Hepatocyte (in vitro differentiated cells): ENCODE results near the gene FOXB2. TPM values are rescaled to one million over a fixed set of nuclear protein-coding genes. Genes with fewer than 3 reads are reported as not detected.

ENCODE experiments used
- DNase-seq: peaks from one replicate; pipeline ENCODE4 v3.0.0-alpha.2; 2016; ENCODE audit warnings: low spot score
- H2AFZ ChIP-seq: fragments of 200-600 bp; sonication (generic); 2 replicates; pipeline ENCODE4 v1.6.0; 2016; ENCODE audit warnings: antibody characterized with exemption, mild to moderate bottlenecking
- H3K27ac ChIP-seq: fragments of 200-600 bp; sonication (generic); 2 replicates; pipeline ENCODE4 v1.5.1; 2016; ENCODE audit warnings: mild to moderate bottlenecking
- H3K27me3 ChIP-seq: fragments of 200-600 bp; sonication (generic); 2 replicates; pipeline ENCODE4 v1.6.1; 2016
- H3K36me3 ChIP-seq: fragments of 200-600 bp; sonication (generic); replicated peaks from 2 replicates; pipeline ENCODE4 v1.5.1; 2016; ENCODE audit warnings: low read depth; ENCODE audit not compliant: insufficient read depth
- H3K4me1 ChIP-seq: fragments of 200-600 bp; sonication (generic); 2 replicates; pipeline ENCODE4 v1.5.1; 2016; ENCODE audit warnings: mild to moderate bottlenecking, moderate library complexity; ENCODE audit not compliant: insufficient read depth
- H3K4me2 ChIP-seq: fragments of 200-600 bp; sonication (generic); 2 replicates; pipeline ENCODE4 v1.6.0; 2016
- H3K4me3 ChIP-seq: fragments of 200-600 bp; sonication (generic); 2 replicates; pipeline ENCODE4 v1.5.1; 2016; ENCODE audit warnings: mild to moderate bottlenecking
- H3K79me2 ChIP-seq: fragments of 200-600 bp; sonication (generic); 2 replicates; pipeline ENCODE4 v1.6.0; 2017; ENCODE audit warnings: mild to moderate bottlenecking
- H3K9me2 ChIP-seq: fragments of 200-600 bp; sonication (generic); replicated peaks from 2 replicates; pipeline ENCODE4 v1.6.0; 2017; ENCODE audit warnings: mild to moderate bottlenecking; ENCODE audit not compliant: insufficient read depth
- H3K9me3 ChIP-seq: fragments of 200-600 bp; sonication (generic); 2 replicates; pipeline ENCODE4 v1.5.1; 2016; ENCODE audit warnings: low read depth, mild to moderate bottlenecking
- H4K20me1 ChIP-seq: fragments of 200-600 bp; sonication (generic); 2 replicates; pipeline ENCODE4 v1.6.0; 2016; ENCODE audit warnings: mild to moderate bottlenecking; ENCODE audit not compliant: insufficient read depth, poor library complexity, severe bottlenecking
- EZH2 ChIP-seq: fragments of 200-600 bp; sonication (generic); IDR thresholded peaks from 2 replicates; pipeline ENCODE4 v1.6.1; 2016; ENCODE audit warnings: antibody characterized with exemption, mild to moderate bottlenecking, borderline replicate concordance
- EZH2phosphoT487 ChIP-seq: fragments of 200-600 bp; sonication (generic); IDR thresholded peaks from one replicate; pipeline ENCODE4 v1.6.1; 2018; ENCODE audit warnings: antibody characterized with exemption, mild to moderate bottlenecking, low read depth, moderate library complexity; ENCODE audit not compliant: unreplicated experiment, severe bottlenecking
- WGBS: methylation state at CpG from one replicate; pipeline ENCODE4 v1.1.6; 2016; ENCODE audit warnings: low lambda C conversion rate; ENCODE audit errors: missing lambda C conversion rate; 5-methylcytosine and 5-hydroxymethylcytosine counted together
- polyA plus RNA-seq: library from polyadenylated mRNA; unstranded; fragments of >200 nt; fragmentation: Nextera tagmentation; extraction: Ambion mirVana; gene quantifications from 2 replicates; pipeline ENCODE4 v1.2.1, GENCODE V29; 2016
- total RNA-seq: library from RNA; depleted of rRNA; stranded (reverse); fragments of >200 nt; gene quantifications from 2 replicates; pipeline ENCODE4 v1.2.3, GENCODE V29; 2014
- TF ChIP-seq, protein P1 (sequence below): fragments of 200-600 bp; sonication (generic); IDR thresholded peaks from 2 replicates; pipeline ENCODE4 v1.5.1; 2016; ENCODE audit warnings: antibody characterized with exemption, mild to moderate bottlenecking; ENCODE audit not compliant: poor library complexity

Gene FOXB2
- total and polyA plus RNA-seq, 2 experiments from 2014 or later, result not detected

DNA sequence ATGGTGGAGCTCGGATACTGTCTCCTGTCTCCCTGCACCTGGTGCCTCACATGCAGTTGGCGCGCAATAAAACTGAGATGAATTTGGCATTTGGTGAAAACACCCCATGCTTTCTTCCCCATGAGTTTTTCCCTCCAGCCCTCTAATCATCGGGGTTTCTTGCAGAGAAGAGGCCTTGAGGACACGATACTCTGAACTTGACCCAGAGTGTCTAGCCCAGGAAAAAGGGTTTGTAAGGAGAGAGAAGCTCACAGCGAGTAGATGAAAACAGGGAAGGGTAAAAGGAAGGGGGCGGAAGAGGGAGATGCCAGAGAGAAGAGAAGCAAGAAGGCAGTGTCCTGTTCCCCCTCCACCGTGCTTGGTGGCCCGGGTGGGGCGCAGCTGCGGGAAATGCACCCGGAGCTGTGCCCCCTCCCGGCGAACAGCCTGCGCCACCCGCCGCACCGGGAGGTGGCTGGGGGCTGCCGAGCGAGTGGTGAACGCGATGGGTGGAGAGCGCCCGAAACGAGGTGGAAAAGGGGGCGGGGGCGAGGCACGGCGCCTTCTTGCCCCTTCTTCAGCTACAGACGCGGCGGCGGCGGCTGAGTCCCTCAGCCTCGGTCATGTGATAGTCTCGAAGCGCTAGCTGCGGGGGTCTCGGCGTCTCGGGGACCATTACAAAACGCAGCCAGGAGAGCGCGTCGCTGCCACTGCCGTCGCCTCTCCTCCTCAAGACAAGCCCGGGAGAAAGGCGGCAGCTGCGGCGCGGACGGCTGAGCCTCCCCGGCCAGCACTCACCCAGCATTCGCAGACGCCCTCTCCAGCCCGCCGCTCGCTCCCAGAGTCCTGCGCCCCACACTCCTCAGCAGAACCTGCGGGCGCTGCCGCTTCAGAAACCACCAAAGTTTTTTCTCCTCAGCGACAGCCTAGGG, 1.1 kb upstream of the FOXB2 start:
- H3K4me2 ChIP-seq, result peak overlapping the region; percentile 80
- H3K9me3 ChIP-seq, result no peaks in the 10 kb centered on the region
- WGBS, result 2% methylated on average over 63 of the region's 64 CpGs
- H3K27me3 ChIP-seq, result peaks cover 96% of the 10 kb centered on the region
- no peak for DNase-seq
- H3K36me3 ChIP-seq, result no peaks in the 10 kb centered on the region
- TF ChIP-seq, protein P1, sequence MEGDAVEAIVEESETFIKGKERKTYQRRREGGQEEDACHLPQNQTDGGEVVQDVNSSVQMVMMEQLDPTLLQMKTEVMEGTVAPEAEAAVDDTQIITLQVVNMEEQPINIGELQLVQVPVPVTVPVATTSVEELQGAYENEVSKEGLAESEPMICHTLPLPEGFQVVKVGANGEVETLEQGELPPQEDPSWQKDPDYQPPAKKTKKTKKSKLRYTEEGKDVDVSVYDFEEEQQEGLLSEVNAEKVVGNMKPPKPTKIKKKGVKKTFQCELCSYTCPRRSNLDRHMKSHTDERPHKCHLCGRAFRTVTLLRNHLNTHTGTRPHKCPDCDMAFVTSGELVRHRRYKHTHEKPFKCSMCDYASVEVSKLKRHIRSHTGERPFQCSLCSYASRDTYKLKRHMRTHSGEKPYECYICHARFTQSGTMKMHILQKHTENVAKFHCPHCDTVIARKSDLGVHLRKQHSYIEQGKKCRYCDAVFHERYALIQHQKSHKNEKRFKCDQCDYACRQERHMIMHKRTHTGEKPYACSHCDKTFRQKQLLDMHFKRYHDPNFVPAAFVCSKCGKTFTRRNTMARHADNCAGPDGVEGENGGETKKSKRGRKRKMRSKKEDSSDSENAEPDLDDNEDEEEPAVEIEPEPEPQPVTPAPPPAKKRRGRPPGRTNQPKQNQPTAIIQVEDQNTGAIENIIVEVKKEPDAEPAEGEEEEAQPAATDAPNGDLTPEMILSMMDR, result no peak
- peak; percentile 27 for TF ChIP-seq EZH2phosphoT487
- no peaks in the 10 kb centered on the region for H3K9me2 ChIP-seq
- no peaks in the 10 kb centered on the region for H3K79me2 ChIP-seq
- H3K27ac ChIP-seq, result no peak overlapping the region
- H4K20me1 ChIP-seq, result no peaks in the 10 kb centered on the region
- no peak overlapping the region for H3K4me3 ChIP-seq
- H3K4me1 ChIP-seq, result peaks cover 22% of the 10 kb centered on the region
- H2AFZ ChIP-seq, result peak overlapping the region; percentile 66

DNA sequence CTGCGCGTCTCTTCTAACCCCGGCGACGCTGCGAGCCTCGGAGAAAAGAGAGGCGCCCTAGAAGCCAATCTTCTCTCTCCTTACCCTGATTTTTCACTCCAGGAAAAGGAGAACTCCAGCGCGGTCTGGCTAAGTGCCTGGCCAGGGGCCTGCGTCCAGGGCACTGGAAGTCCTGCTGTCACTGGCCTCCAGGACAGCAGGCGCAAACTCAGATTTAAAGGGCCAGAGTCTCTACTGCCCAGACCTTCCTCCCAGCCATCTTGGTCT, 553 bp upstream of the FOXB2 start:
- Histone ChIP-seq H3K36me3 (no peaks in the 10 kb centered on the region), H3K27ac (no peak overlapping the region), H2AFZ (peak overlapping the region; percentile 66), H3K79me2 (no peaks in the 10 kb centered on the region), H3K27me3 (peaks cover 96% of the 10 kb centered on the region), H4K20me1 (no peaks in the 10 kb centered on the region), H3K4me2 (peak overlapping the region; percentile 80), H3K9me2 (no peaks in the 10 kb centered on the region), H3K9me3 (no peaks in the 10 kb centered on the region), H3K4me1 (peaks cover 21% of the 10 kb centered on the region), H3K4me3 (no peak overlapping the region)
- no peak for DNase-seq
- WGBS, result 2% methylated on average over 12 of the region's 12 CpGs
- peak; percentile 78 for TF ChIP-seq EZH2phosphoT487
- no peak for TF ChIP-seq EZH2

DNA sequence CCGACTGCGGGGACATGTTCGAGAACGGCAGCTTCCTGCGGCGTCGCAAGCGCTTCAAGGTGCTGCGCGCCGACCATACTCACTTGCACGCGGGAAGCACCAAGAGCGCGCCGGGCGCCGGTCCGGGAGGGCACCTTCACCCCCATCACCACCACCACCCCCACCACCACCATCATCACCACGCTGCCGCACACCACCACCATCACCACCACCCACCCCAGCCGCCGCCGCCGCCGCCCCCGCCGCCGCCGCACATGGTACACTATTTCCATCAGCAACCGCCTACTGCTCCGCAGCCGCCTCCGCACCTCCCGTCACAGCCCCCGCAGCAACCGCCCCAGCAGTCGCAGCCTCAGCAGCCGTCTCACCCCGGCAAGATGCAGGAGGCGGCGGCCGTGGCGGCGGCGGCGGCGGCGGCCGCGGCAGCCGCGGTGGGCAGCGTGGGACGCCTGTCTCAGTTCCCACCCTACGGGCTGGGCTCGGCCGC, 514 bp downstream of the FOXB2 start:
- Histone ChIP-seq H2AFZ (no peak overlapping the region), H3K27ac (no peak overlapping the region), H3K36me3 (no peaks in the 10 kb centered on the region), H3K9me2 (no peaks in the 10 kb centered on the region), H3K4me1 (peaks cover 18% of the 10 kb centered on the region), H3K27me3 (peaks cover 96% of the 10 kb centered on the region), H3K9me3 (no peaks in the 10 kb centered on the region), H4K20me1 (no peaks in the 10 kb centered on the region), H3K79me2 (no peaks in the 10 kb centered on the region), H3K4me2 (peak overlapping the region; percentile 80), H3K4me3 (no peak overlapping the region)
- TF ChIP-seq, protein P1, result no peak
- TF ChIP-seq EZH2, result no peak
- no peak for DNase-seq
- 3% methylated on average over 36 of the region's 58 CpGs for WGBS

DNA sequence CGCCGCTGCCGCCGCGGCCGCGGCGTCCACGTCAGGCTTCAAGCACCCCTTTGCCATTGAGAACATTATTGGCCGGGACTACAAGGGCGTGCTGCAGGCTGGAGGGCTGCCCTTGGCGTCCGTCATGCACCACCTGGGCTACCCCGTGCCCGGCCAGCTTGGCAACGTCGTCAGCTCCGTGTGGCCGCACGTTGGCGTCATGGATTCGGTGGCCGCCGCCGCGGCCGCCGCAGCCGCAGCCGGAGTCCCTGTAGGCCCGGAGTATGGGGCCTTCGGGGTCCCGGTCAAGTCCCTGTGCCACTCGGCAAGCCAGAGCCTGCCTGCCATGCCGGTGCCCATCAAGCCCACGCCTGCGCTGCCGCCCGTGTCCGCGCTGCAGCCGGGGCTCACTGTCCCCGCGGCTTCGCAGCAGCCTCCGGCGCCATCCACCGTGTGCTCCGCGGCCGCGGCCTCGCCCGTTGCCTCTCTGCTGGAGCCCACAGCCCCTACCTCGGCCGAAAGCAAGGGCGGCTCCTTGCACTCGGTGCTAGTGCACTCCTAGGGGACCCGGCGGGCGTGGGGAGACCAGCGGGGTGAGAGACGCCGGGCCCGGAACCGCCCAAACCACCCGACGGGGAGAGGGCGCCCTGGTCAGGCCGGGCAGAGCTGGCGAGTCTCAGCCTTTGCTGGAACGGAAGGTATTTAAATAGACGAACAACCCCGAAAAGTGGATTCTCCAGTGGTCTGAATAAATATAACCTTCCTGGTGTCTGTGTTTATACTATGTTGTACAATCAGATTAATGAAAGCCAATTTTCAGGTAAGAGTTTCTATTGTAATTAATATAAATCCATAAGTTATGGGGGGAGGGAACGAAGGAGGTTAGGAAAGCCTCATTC, 1.2 kb downstream of the FOXB2 start:
- no peaks in the 10 kb centered on the region for H3K9me2 ChIP-seq
- 4% methylated on average over 73 of the region's 75 CpGs for WGBS
- H3K36me3 ChIP-seq, result no peaks in the 10 kb centered on the region
- no peaks in the 10 kb centered on the region for H3K9me3 ChIP-seq
- DNase-seq, result no peak
- H3K4me2 ChIP-seq, result peak overlapping the region; percentile 80
- peak overlapping the region; percentile 21 for H2AFZ ChIP-seq
- H3K4me3 ChIP-seq, result no peak overlapping the region
- H3K79me2 ChIP-seq, result no peaks in the 10 kb centered on the region
- peaks cover 96% of the 10 kb centered on the region for H3K27me3 ChIP-seq
- H3K27ac ChIP-seq, result no peak overlapping the region
- peak; percentile 100 for TF ChIP-seq EZH2
- peak; percentile 91 for TF ChIP-seq EZH2phosphoT487
- TF ChIP-seq, protein P1, result no peak
- no peaks in the 10 kb centered on the region for H4K20me1 ChIP-seq
- H3K4me1 ChIP-seq, result peaks cover 18% of the 10 kb centered on the region
